Type B pancreatic cell (in vitro differentiated cells): ENCODE data around the gene ETV1. TPM values are rescaled to one million over a fixed set of nuclear protein-coding genes. Genes with fewer than 3 reads are reported as not detected.
A peak's percentile ranks its signal among the peaks of the same experiment; 100 is the strongest.

Source experiments
- DNase-seq: peaks from one replicate; pipeline ENCODE4 v3.0.0; 2021; ENCODE audit warnings: mixed read lengths; ENCODE audit not compliant: unreplicated experiment; ENCODE audit errors: extremely low spot score
- H3K27ac Mint-ChIP-seq: 2 replicates; pipeline ENCODE4 v1.8.0; 2021; ENCODE audit warnings: mild to moderate bottlenecking, mixed read lengths
- H3K27me3 Mint-ChIP-seq: 2 replicates; pipeline ENCODE4 v1.8.0; 2021; ENCODE audit warnings: mixed read lengths
- H3K36me3 Mint-ChIP-seq: 2 replicates; pipeline ENCODE4 v1.8.0; 2021; ENCODE audit warnings: mixed read lengths
- H3K4me1 Mint-ChIP-seq: one replicate; pipeline ENCODE4 v1.8.0; 2021; ENCODE audit warnings: mixed read lengths; ENCODE audit not compliant: unreplicated experiment
- H3K4me3 Mint-ChIP-seq: 2 replicates; pipeline ENCODE4 v1.8.0; 2021; ENCODE audit warnings: mild to moderate bottlenecking, mixed read lengths
- H3K9me3 Mint-ChIP-seq: 2 replicates; pipeline ENCODE4 v1.8.0; 2021; ENCODE audit warnings: mixed read lengths
- total RNA-seq: library from RNA; stranded (reverse); gene quantifications from 2 replicates; pipeline ENCODE4 v1.2.1, GENCODE V29; 2021; ENCODE audit warnings: low replicate concordance
- TF ChIP-seq, protein P1 (sequence below): fragments of 200-600 bp; sonication (generic); conservative IDR thresholded peaks from 2 replicates; pipeline ENCODE4 v1.5.0; 2021; ENCODE audit warnings: antibody characterized with exemption, mild to moderate bottlenecking

The ETV1 gene
- total RNA-seq, 1 donor from 2014 or later: 35.6 TPM

- Mint-ChIP-seq H3K4me3 (no peak overlapping the region), H3K4me1 (no peaks in the 10 kb centered on the region), H3K36me3 (no peaks in the 10 kb centered on the region), H3K9me3 (no peaks in the 10 kb centered on the region), H3K27me3 (no peaks in the 10 kb centered on the region), H3K27ac (no peak overlapping the region)
- TF ChIP-seq, protein P1, sequence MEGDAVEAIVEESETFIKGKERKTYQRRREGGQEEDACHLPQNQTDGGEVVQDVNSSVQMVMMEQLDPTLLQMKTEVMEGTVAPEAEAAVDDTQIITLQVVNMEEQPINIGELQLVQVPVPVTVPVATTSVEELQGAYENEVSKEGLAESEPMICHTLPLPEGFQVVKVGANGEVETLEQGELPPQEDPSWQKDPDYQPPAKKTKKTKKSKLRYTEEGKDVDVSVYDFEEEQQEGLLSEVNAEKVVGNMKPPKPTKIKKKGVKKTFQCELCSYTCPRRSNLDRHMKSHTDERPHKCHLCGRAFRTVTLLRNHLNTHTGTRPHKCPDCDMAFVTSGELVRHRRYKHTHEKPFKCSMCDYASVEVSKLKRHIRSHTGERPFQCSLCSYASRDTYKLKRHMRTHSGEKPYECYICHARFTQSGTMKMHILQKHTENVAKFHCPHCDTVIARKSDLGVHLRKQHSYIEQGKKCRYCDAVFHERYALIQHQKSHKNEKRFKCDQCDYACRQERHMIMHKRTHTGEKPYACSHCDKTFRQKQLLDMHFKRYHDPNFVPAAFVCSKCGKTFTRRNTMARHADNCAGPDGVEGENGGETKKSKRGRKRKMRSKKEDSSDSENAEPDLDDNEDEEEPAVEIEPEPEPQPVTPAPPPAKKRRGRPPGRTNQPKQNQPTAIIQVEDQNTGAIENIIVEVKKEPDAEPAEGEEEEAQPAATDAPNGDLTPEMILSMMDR: no peak
- no peak for DNase-seq
Observed at GRCh38 chr7:13963925-13964324, 25.5 kb downstream of the ETV1 start.

- Mint-ChIP-seq H3K27me3 (no peaks in the 10 kb centered on the region), H3K9me3 (no peaks in the 10 kb centered on the region), H3K4me1 (no peaks in the 10 kb centered on the region), H3K36me3 (no peaks in the 10 kb centered on the region), H3K4me3 (no peak overlapping the region), H3K27ac (no peak overlapping the region)
- no peak for DNase-seq
- TF ChIP-seq, protein P1: no peak
Observed at GRCh38 chr7:13955494-13955893, 34.0 kb downstream of the ETV1 start.

DNA sequence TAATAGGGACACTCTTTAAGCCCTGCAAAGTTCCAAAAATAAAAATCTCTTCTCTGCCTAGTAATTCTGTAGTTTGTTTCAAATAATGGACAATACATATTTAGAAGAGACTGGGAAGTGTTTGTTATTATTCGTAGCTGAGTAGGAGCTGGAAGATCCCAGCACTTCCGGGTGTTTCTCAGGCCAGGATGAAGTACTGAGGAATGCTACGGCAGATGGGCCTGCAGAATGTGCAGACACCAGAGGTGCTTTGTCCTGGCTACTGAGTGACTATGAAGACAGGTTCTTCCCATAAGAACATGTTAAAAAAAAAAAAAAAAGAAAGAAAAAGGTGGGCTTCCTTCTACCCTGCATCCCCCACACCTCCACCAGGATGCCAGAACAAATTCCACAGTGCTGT lies 36.1 kb downstream of the ETV1 start:
- no peaks in the 10 kb centered on the region for H3K27me3 Mint-ChIP-seq
- H3K9me3 Mint-ChIP-seq: no peaks in the 10 kb centered on the region
- H3K27ac Mint-ChIP-seq: no peak overlapping the region
- peaks cover 10% of the 10 kb centered on the region for H3K4me1 Mint-ChIP-seq
- no peak for DNase-seq
- TF ChIP-seq, protein P1: no peak
- no peaks in the 10 kb centered on the region for H3K36me3 Mint-ChIP-seq
- H3K4me3 Mint-ChIP-seq: no peak overlapping the region

GRCh38 chr7:13952921-13953320 lies 36.5 kb downstream of the ETV1 start:
- H3K27me3 Mint-ChIP-seq: no peaks in the 10 kb centered on the region
- H3K36me3 Mint-ChIP-seq: no peaks in the 10 kb centered on the region
- TF ChIP-seq, protein P1: no peak
- peaks cover 10% of the 10 kb centered on the region for H3K4me1 Mint-ChIP-seq
- no peaks in the 10 kb centered on the region for H3K9me3 Mint-ChIP-seq
- no peak overlapping the region for H3K4me3 Mint-ChIP-seq
- DNase-seq: no peak
- no peak overlapping the region for H3K27ac Mint-ChIP-seq

GRCh38 chr7:13949939-13950338 lies 39.5 kb downstream of the ETV1 start:
- Mint-ChIP-seq H3K27ac (no peak overlapping the region), H3K4me1 (peaks cover 20% of the 10 kb centered on the region), H3K27me3 (no peaks in the 10 kb centered on the region), H3K9me3 (no peaks in the 10 kb centered on the region), H3K4me3 (no peak overlapping the region), H3K36me3 (no peaks in the 10 kb centered on the region)
- TF ChIP-seq, protein P1: no peak
- DNase-seq: no peak

GRCh38 chr7:13949445-13949844 lies 40.0 kb downstream of the ETV1 start:
- H3K27me3 Mint-ChIP-seq: no peaks in the 10 kb centered on the region
- no peak for DNase-seq
- no peak overlapping the region for H3K27ac Mint-ChIP-seq
- H3K36me3 Mint-ChIP-seq: no peaks in the 10 kb centered on the region
- H3K9me3 Mint-ChIP-seq: no peaks in the 10 kb centered on the region
- TF ChIP-seq, protein P1: no peak
- peaks cover 20% of the 10 kb centered on the region for H3K4me1 Mint-ChIP-seq
- H3K4me3 Mint-ChIP-seq: peak overlapping the region; percentile 26
